IPS-NIHi7 (cell line): ENCODE measurements around the gene DYNLL2.
"Not testable (repeated sequence)": the region's sequence is repeated elsewhere in the genome, so short reads cannot be mapped to it uniquely, and the experiment has no call there.

Source experiments
- DNase-seq: peaks from one replicate; pipeline ENCODE4 v3.0.0; 2012; ENCODE audit warnings: mixed read lengths; ENCODE audit errors: extremely low spot score

DYNLL2 gene

GRCh38 chr17:58072862-58073261, 10.4 kb upstream of the DYNLL2 start:
- DNase-seq = no peak

GRCh38 chr17:58073266-58073665, 10.0 kb upstream of the DYNLL2 start:
- not testable (repeated sequence) for DNase-seq

- not testable (repeated sequence) for DNase-seq
These were observed 8.8 kb upstream of the DYNLL2 start for GRCh38 chr17:58074406-58074805.

- no peak for DNase-seq
These were observed 3.8 kb upstream of the DYNLL2 start for GRCh38 chr17:58079300-58080033.

GRCh38 chr17:58081646-58082340, 1.4 kb upstream of the DYNLL2 start:
- no peak for DNase-seq

GRCh38 chr17:58082341-58082869, 814 bp upstream of the DYNLL2 start:
- no peak for DNase-seq

- DNase-seq = peak; percentile 34
These were observed 485 bp downstream of the DYNLL2 start for GRCh38 chr17:58083491-58084316.

- peak; percentile 68 for DNase-seq
These were observed 1.2 kb downstream of the DYNLL2 start for GRCh38 chr17:58084317-58084981.

- DNase-seq = no peak
These were observed 2.0 kb downstream of the DYNLL2 start for GRCh38 chr17:58085039-58085715.

- DNase-seq = no peak
These were observed 3.7 kb downstream of the DYNLL2 start for GRCh38 chr17:58086953-58087352.

GRCh38 chr17:58088624-58089023, 5.4 kb downstream of the DYNLL2 start:
- DNase-seq = no peak

GRCh38 chr17:58089111-58089510, 5.9 kb downstream of the DYNLL2 start:
- DNase-seq = no peak

- DNase-seq = no peak
These were observed 7.9 kb downstream of the DYNLL2 start for GRCh38 chr17:58091024-58091567.

GRCh38 chr17:58092101-58092796, 9.0 kb downstream of the DYNLL2 start:
- no peak for DNase-seq

GRCh38 chr17:58092797-58093385, 9.7 kb downstream of the DYNLL2 start:
- no peak for DNase-seq

- no peak for DNase-seq
These were observed 10.9 kb downstream of the DYNLL2 start for GRCh38 chr17:58094118-58094517.

GRCh38 chr17:58096892-58097291, 13.7 kb downstream of the DYNLL2 start:
- DNase-seq = peak; percentile 28

- DNase-seq = no peak
These were observed 14.3 kb downstream of the DYNLL2 start for GRCh38 chr17:58097384-58098088.

GRCh38 chr17:58100506-58100905, 17.3 kb downstream of the DYNLL2 start:
- no peak for DNase-seq
